Measurements from ENCODE around the gene SEZ6L. TPM values are rescaled to one million over a fixed set of nuclear protein-coding genes. Genes with fewer than 3 reads are reported as not detected.

SEZ6L gene
- total RNA-seq, 1 experiment from 2014 or later: 0.13 TPM

GRCh38 chr22:26287382-26288225 lies 118.3 kb downstream of the SEZ6L start:
- H2BK120ac ChIP-seq (ENCODE audit: low read depth, low read length, poor library complexity, severe bottlenecking): no peak overlapping the region
- H3K79me1 ChIP-seq (ENCODE audit: insufficient read depth, low read depth, low read length, poor library complexity, severe bottlenecking): no peaks in the 10 kb centered on the region
- TF ChIP-seq CTCF (conservative IDR thresholded peaks at IDR 0.05): no peak
- no peak overlapping the region for H3K23ac ChIP-seq (ENCODE audit: insufficient read length, low read depth, low read length)
- H4K91ac ChIP-seq (ENCODE audit: insufficient read length, low read depth, low read length): no peak overlapping the region
- WGBS (ENCODE audit: extremely low coverage, insufficient read length, low lambda C conversion rate): no CpG with 5 or more reads among the region's 7 CpGs
- H3K27me3 Mint-ChIP-seq (ENCODE audit: low read depth): peaks cover 1% of the 10 kb centered on the region; the same call in 1 of the 2 replicates
- H3K9ac ChIP-seq (ENCODE audit: extremely low read depth, insufficient read length, low read length): no peak overlapping the region
- H2BK5ac ChIP-seq (ENCODE audit: insufficient read length, low read length): no peak overlapping the region
- peaks cover 0 to 3% of the 10 kb centered on the region in 2 experiments; a peak in 1 of 5 replicates for H3K9me3 Mint-ChIP-seq
- no peaks in the 10 kb centered on the region for H3K4me1 ChIP-seq (ENCODE audit: insufficient read depth, low read length)
- H3K4me2 ChIP-seq (ENCODE audit: insufficient read depth, insufficient read length, low read length): no peak overlapping the region
- H3K4ac ChIP-seq (ENCODE audit: low read depth, low read length): no peak overlapping the region
- no peak overlapping the region for H4K8ac ChIP-seq (replicated peaks; ENCODE audit: insufficient read length, low read depth, low read length)
- no peak overlapping the region for H2AFZ ChIP-seq (ENCODE audit: low read length)
- H3K23me2 ChIP-seq (ENCODE audit: insufficient read length, low read depth, low read length, poor library complexity, severe bottlenecking): no peaks in the 10 kb centered on the region
- H3K27me3 ChIP-seq (ENCODE audit: insufficient read depth, low read length): no peaks in the 10 kb centered on the region
- no peak overlapping the region for H3K27ac ChIP-seq (ENCODE audit: insufficient read length, low read depth, low read length)
- DNase-seq: no peak
- no peak overlapping the region for H2AK5ac ChIP-seq (ENCODE audit: insufficient read length, low read length)
- no peak overlapping the region for H2BK12ac ChIP-seq (ENCODE audit: insufficient read length, low read depth, low read length)
- H3K79me2 ChIP-seq (ENCODE audit: insufficient read depth, low read length): no peaks in the 10 kb centered on the region
- H2BK20ac ChIP-seq (ENCODE audit: low read depth, low read length, poor library complexity, severe bottlenecking): no peak overlapping the region
- H3K4me3 Mint-ChIP-seq: no peak overlapping the region
- H3K9me3 ChIP-seq (ENCODE audit: control insufficient read depth, low read depth, low read length): no peaks in the 10 kb centered on the region
- H3K27ac Mint-ChIP-seq: no peak overlapping the region
- no peak overlapping the region for H3K18ac ChIP-seq (ENCODE audit: insufficient read length, low read depth, low read length)
- H3K14ac ChIP-seq (ENCODE audit: insufficient read depth, low read length): no peak overlapping the region
- H2BK15ac ChIP-seq (ENCODE audit: low read depth, low read length): no peak overlapping the region
- no peaks in the 10 kb centered on the region for H4K20me1 ChIP-seq (ENCODE audit: control insufficient read depth, insufficient read depth, insufficient read length)
- H3K56ac ChIP-seq (ENCODE audit: insufficient read length, low read depth, low read length): no peak overlapping the region
- no peak overlapping the region for H3T11ph ChIP-seq (ENCODE audit: low read length)
- H3K4me1 Mint-ChIP-seq: peaks cover 3% of the 10 kb centered on the region in 2 experiments; a peak in 2 of 4 replicates
- no peaks in the 10 kb centered on the region for H3K36me3 Mint-ChIP-seq (ENCODE audit: insufficient read depth in 1 of 3, low read depth in 3 of 3)
- H4K5ac ChIP-seq (ENCODE audit: insufficient read length, low read depth, low read length): no peak overlapping the region
